Neutrophil (primary cell): Measurements from ENCODE around the gene FAM83D.

Experiments
- H3K27ac ChIP-seq: fragments of 200-600 bp; sonication (generic); 2 replicates; pipeline ENCODE4 v1.5.1; 2016; ENCODE audit warnings: mild to moderate bottlenecking, moderate library complexity
- H3K27me3 ChIP-seq: fragments of 200-600 bp; sonication (generic); 2 replicates; pipeline ENCODE4 v1.6.0; 2016; ENCODE audit warnings: mild to moderate bottlenecking
- H3K36me3 ChIP-seq: fragments of 200-600 bp; sonication (generic); 2 replicates; pipeline ENCODE4 v1.5.1; 2017
- H3K4me1 ChIP-seq, 2 experiments: fragments of 200-600 bp in 1 of 2; sonication (generic) in 1 of 2; 1 replicate in 1 of 2; 2 replicates in 1 of 2; pipeline versions ENCODE4 v1.5.1 to v1.6.1; 2013 to 2016; ENCODE audit warnings: low read depth in 1 of 2, low read length in 1 of 2, mild to moderate bottlenecking in 1 of 2, moderate library complexity in 1 of 2; ENCODE audit not compliant: control insufficient read depth in 1 of 2, insufficient read depth in 1 of 2
- H3K4me3 ChIP-seq, 2 experiments: fragments of 200-600 bp in 1 of 2; sonication (generic) in 1 of 2; 1 replicate in 1 of 2; 2 replicates in 1 of 2; pipeline ENCODE4 v1.5.1; 2013 to 2016; ENCODE audit warnings: low read depth in 1 of 2, low read length in 1 of 2, mild to moderate bottlenecking in 1 of 2, moderate library complexity in 1 of 2
- H3K9me3 ChIP-seq: fragments of 200-600 bp; sonication (generic); 2 replicates; pipeline ENCODE4 v1.5.1; 2016
- CTCF ChIP-seq: fragments of 200-600 bp; sonication (generic); IDR thresholded peaks from 2 replicates; pipeline ENCODE4 v1.5.1; 2016; ENCODE audit warnings: antibody characterized with exemption

The FAM83D gene

GRCh38 chr20:38926142-38926933 lies at the start of gene FAM83D:
TSS of gene FAM83D (plus strand) at chr20:38926417. CDS start at chr20:38926443, 26 bp downstream.
- H3K27me3 ChIP-seq: no peaks in the 10 kb centered on the region
- H3K27ac ChIP-seq: no peak within 1 kb of the TSS
- no peaks in the 10 kb centered on the region for H3K36me3 ChIP-seq
- H3K9me3 ChIP-seq: no peaks in the 10 kb centered on the region
- H3K4me3 ChIP-seq: peak within 1 kb of the TSS; percentile 62 to 77
- peaks cover 19 to 29% of the 10 kb centered on the region in 2 experiments for H3K4me1 ChIP-seq
- TF ChIP-seq CTCF: peak; percentile 15

GRCh38 chr20:38877483-38877882 lies 48.7 kb upstream of the FAM83D start:
- H3K36me3 ChIP-seq: no peaks in the 10 kb centered on the region
- no peaks in the 10 kb centered on the region for H3K4me1 ChIP-seq
- no peak for TF ChIP-seq CTCF
- H3K27me3 ChIP-seq: peaks cover 50% of the 10 kb centered on the region
- H3K9me3 ChIP-seq: no peaks in the 10 kb centered on the region
- H3K27ac ChIP-seq: no peak overlapping the region
- no peak overlapping the region for H3K4me3 ChIP-seq

GRCh38 chr20:38878866-38879265 lies 47.4 kb upstream of the FAM83D start:
- H3K4me1 ChIP-seq: peaks cover 0 to 1% of the 10 kb centered on the region in 2 experiments

GRCh38 chr20:38880952-38881735 lies 45.1 kb upstream of the FAM83D start:
- Histone ChIP-seq H3K9me3 (no peaks in the 10 kb centered on the region), H3K4me3 (no peak overlapping the region), H3K27me3 (peaks cover 32% of the 10 kb centered on the region), H3K27ac (no peak overlapping the region), H3K36me3 (no peaks in the 10 kb centered on the region), H3K4me1 (peaks cover 4 to 7% of the 10 kb centered on the region in 2 experiments)
- TF ChIP-seq CTCF: no peak

More at GRCh38 chr20:38878866-38879265, 47.4 kb upstream of the FAM83D start:
- Histone ChIP-seq H3K27me3 (peaks cover 50% of the 10 kb centered on the region), H3K27ac (no peak overlapping the region), H3K36me3 (no peaks in the 10 kb centered on the region), H3K9me3 (no peaks in the 10 kb centered on the region), H3K4me3 (no peak overlapping the region)
- TF ChIP-seq CTCF: no peak

GRCh38 chr20:38881806-38882440 lies 44.3 kb upstream of the FAM83D start:
- H3K4me1 ChIP-seq: peaks cover 4 to 7% of the 10 kb centered on the region in 2 experiments
- H3K27me3 ChIP-seq: peaks cover 26% of the 10 kb centered on the region
- H3K9me3 ChIP-seq: no peaks in the 10 kb centered on the region
- no peak overlapping the region for H3K27ac ChIP-seq
- no peak overlapping the region for H3K4me3 ChIP-seq
- H3K36me3 ChIP-seq: no peaks in the 10 kb centered on the region
- TF ChIP-seq CTCF: no peak
